Measurements from ENCODE around the gene AOX1. TPM values are rescaled to one million over a fixed set of nuclear protein-coding genes. Genes with fewer than 3 reads are reported as not detected.

AOX1 gene
- total RNA-seq, 1 experiment from 2014 or later, result 3.5 TPM

DNA sequence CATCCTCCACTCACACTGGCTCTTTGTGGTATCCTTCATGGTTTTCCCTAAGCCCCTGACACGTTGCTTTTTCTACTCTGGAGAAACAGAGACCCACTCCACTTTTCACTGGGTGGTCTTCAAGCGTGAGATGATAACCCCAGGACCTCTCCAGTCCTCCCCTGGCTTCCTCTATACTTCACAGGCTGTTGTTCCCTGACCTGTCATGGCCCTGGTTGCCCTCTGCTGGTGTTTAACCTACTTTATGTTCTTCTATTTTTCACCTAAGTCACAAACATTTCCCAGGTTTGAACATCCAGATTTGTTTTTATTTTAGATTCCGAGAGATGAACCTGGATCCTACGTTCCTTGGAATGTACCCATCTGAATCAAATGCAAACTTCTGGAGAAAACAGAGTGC is 84.5 kb downstream of the AOX1 start:
- Histone ChIP-seq H2BK20ac (ENCODE audit: low read depth, low read length, poor library complexity, severe bottlenecking) (no peak overlapping the region), H2AFZ (ENCODE audit: low read length) (no peak overlapping the region), H3K4me1 (ENCODE audit: insufficient read depth, low read length) (no peaks in the 10 kb centered on the region), H4K5ac (ENCODE audit: insufficient read length, low read depth, low read length) (no peak overlapping the region), H4K8ac (replicated peaks; ENCODE audit: insufficient read length, low read depth, low read length) (no peak overlapping the region), H3K56ac (ENCODE audit: insufficient read length, low read depth, low read length) (no peak overlapping the region), H3K14ac (ENCODE audit: insufficient read depth, low read length) (no peak overlapping the region), H3K9ac (ENCODE audit: extremely low read depth, insufficient read length, low read length) (no peak overlapping the region), H2BK15ac (ENCODE audit: low read depth, low read length) (no peak overlapping the region), H4K91ac (ENCODE audit: insufficient read length, low read depth, low read length) (no peak overlapping the region), H2AK5ac (ENCODE audit: insufficient read length, low read length) (no peak overlapping the region), H2BK12ac (ENCODE audit: insufficient read length, low read depth, low read length) (no peak overlapping the region), H3K23me2 (ENCODE audit: insufficient read length, low read depth, low read length, poor library complexity, severe bottlenecking) (no peaks in the 10 kb centered on the region), H3K4ac (ENCODE audit: low read depth, low read length) (no peak overlapping the region), H3K27ac (ENCODE audit: insufficient read length, low read depth, low read length) (no peak overlapping the region), H3K9me3 (ENCODE audit: control insufficient read depth, low read depth, low read length) (no peaks in the 10 kb centered on the region), H2BK120ac (ENCODE audit: low read depth, low read length, poor library complexity, severe bottlenecking) (no peak overlapping the region), H2BK5ac (ENCODE audit: insufficient read length, low read length) (no peak overlapping the region), H3K18ac (ENCODE audit: insufficient read length, low read depth, low read length) (no peak overlapping the region), H3K4me2 (ENCODE audit: insufficient read depth, insufficient read length, low read length) (no peak overlapping the region), H3K23ac (ENCODE audit: insufficient read length, low read depth, low read length) (no peak overlapping the region), H3K27me3 (ENCODE audit: insufficient read depth, low read length) (no peaks in the 10 kb centered on the region), H4K20me1 (ENCODE audit: control insufficient read depth, insufficient read depth, insufficient read length) (no peaks in the 10 kb centered on the region), H3K79me2 (ENCODE audit: insufficient read depth, low read length) (no peaks in the 10 kb centered on the region), H3T11ph (ENCODE audit: low read length) (no peak overlapping the region), H3K79me1 (ENCODE audit: insufficient read depth, low read depth, low read length, poor library complexity, severe bottlenecking) (no peaks in the 10 kb centered on the region)
- peaks cover 0 to 2% of the 10 kb centered on the region in 2 experiments; a peak in 1 of 4 replicates for H3K4me1 Mint-ChIP-seq
- no peaks in the 10 kb centered on the region; a peak in 2 of 7 replicates for H3K36me3 Mint-ChIP-seq (ENCODE audit: insufficient read depth in 1 of 3, low read depth in 3 of 3)
- no CpG with 5 or more reads among the region's 4 CpGs for WGBS (ENCODE audit: extremely low coverage, insufficient read length, low lambda C conversion rate)
- no peaks in the 10 kb centered on the region for H3K9me3 Mint-ChIP-seq
- H3K27me3 Mint-ChIP-seq (ENCODE audit: low read depth), result peaks cover 2% of the 10 kb centered on the region; the same call in 1 of the 2 replicates
- H3K4me3 Mint-ChIP-seq, result no peak overlapping the region
- DNase-seq, result no peak
- H3K27ac Mint-ChIP-seq, result 0 out of 7 replicates have a peak overlapping the region, but pooled peaks of 2 of the 3 experiments have one; percentile 16 to 27
- peak; percentile 48; the same call in 1 of the 3 replicates for TF ChIP-seq CTCF (conservative IDR thresholded peaks at IDR 0.05)

Data from H9 (cell line).